AG04449 (cell line): ENCODE data around the gene DIP2B.
"Not testable (repeated sequence)": the region's sequence is repeated elsewhere in the genome, so short reads cannot be mapped to it uniquely, and the experiment has no call there.

Source experiments
- CTCF ChIA-PET: fragments of 350-600 bp; formaldehyde crosslinking; extraction: SDS; loops from one replicate; lab custom pipeline; 2021; ENCODE audit warnings: antibody characterized with exemption; lab: Yijun Ruan, JAX
- POLR2A ChIA-PET: fragments of 400-600, 350-600 bp; formaldehyde crosslinking; extraction: SDS; loops from one replicate; lab custom pipeline; 2020; ENCODE audit warnings: antibody characterized with exemption, inconsistent platforms; lab: Yijun Ruan, JAX
- DNase-seq: peaks from one replicate; pipeline ENCODE4 v3.0.0-alpha.2; 2010; ENCODE audit warnings: low read depth, low spot score
- H3K4me3 ChIP-seq: 2 replicates; pipeline ENCODE4 v1.5.1; 2011; ENCODE audit warnings: low read depth, mild to moderate bottlenecking, control low read depth, low read length
- CTCF ChIP-seq: IDR thresholded peaks from one replicate; pipeline ENCODE4 v1.5.1; 2011; ENCODE audit warnings: mild to moderate bottlenecking, moderate library complexity, low read length, control low read depth, inconsistent platforms; ENCODE audit not compliant: insufficient read depth; ENCODE audit errors: missing control alignments

Gene DIP2B

GRCh38 chr12:50533971-50534370 lies 29.2 kb downstream of the DIP2B start:
- ChIA-PET CTCF (no interaction called here), POLR2A (no interaction called here)
- no peak for DNase-seq
- H3K4me3 ChIP-seq: no peak overlapping the region
- no peak for TF ChIP-seq CTCF

DNA sequence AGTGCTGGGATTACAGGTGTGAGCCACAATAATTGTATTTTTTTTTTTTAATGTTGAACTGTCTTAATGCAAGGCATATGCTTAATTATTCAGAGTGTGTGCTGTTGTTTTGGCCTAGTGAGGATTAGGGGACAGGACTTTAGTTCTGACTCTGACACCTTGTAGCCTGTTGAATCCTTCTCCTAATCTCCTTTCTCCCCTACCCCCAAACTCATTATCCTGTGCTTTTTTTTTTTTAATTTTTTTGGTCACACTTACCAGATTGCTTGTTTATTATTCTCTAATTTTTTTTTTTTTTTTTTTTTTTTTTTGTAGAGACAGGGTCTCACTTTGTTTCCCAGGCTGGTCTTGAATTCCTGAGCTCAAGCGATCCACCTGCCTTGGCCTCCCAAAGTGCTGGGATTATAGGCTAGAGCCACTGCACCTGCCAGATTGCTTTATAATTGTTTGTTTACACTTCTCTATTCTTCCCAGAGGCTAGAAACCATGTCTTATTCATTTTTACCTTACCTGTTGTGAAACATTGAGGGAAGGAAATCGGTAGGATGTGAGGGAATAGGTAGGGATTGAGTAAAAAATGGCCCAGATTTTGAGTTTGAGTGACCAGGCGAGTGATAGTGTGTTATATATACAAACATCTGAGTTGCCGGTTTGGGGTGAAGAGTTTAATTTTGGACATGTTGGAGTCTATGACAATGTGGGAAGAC lies 32.2 kb downstream of the DIP2B start:
- CTCF ChIA-PET: no interaction called here
- POLR2A ChIA-PET: no interaction called here
- no peak for DNase-seq
- no peak for TF ChIP-seq CTCF
- H3K4me3 ChIP-seq: no peak overlapping the region

- H3K4me3 ChIP-seq: no peak overlapping the region
- TF ChIP-seq CTCF: no peak
- ChIA-PET CTCF (interaction anchor here (0.7 to 1.2 kb wide), 3 partner anchors 17 to 83 kb away, joined by 3 to 4 read pairs (median 3); no protein-coding TSS in a partner anchor), POLR2A (no interaction called here)
- no peak for DNase-seq
Observed at GRCh38 chr12:50537538-50537919, 32.7 kb downstream of the DIP2B start.

DNA sequence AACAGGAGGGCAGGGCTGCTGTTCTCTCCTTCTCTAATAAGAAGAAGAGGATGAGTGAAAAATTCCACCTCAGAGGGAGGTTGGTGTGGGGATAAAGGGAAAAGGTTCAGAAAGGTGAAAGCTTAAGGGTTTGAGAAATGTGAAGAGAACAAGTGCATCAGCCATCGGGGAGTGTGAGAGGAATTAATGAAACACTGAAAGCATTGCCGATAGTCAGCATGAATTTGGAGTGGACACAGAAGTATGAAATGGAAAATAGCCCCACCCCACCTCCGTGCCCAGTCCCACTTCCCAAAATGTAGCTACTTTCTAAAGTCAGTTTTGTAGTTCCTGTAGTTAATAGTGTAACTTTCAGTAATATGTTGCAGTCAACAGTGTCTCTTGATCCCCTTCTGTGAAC lies 33.4 kb downstream of the DIP2B start:
- POLR2A ChIA-PET: interaction anchor here (0.6 kb wide), 1 partner anchor 48 kb away, joined by 3 read pairs; no protein-coding TSS in a partner anchor
- no peak for DNase-seq
- CTCF ChIA-PET: interaction anchor here (0.7 to 1.2 kb wide), 3 partner anchors 18 to 83 kb away, joined by 3 to 4 read pairs (median 3); no protein-coding TSS in a partner anchor
- no peak for TF ChIP-seq CTCF
- H3K4me3 ChIP-seq: no peak overlapping the region

DNA sequence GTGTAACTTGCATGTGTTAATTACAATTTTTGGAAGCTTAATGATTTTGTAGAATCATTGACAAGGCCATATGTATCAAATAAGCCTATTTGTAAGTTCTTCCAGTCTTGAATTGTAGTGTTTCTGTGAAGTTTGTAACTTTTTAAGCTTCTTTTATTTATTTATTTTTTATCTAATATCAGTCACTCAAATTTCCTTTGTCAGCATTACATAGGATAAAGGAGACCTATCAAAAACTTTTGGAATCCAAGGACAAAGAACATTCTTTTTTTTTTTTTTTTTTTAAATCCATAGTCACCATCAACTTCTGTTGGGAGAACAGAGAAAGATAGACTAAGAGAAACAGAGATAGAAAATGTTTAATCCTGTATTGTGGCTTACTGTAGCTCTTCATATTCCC lies 36.4 kb downstream of the DIP2B start:
- POLR2A ChIA-PET: no interaction called here
- CTCF ChIA-PET: interaction anchor here (0.6 to 1.1 kb wide), 2 partner anchors 37 to 144 kb away, joined by 3 to 5 read pairs; partner anchors contain the start of genes DIP2B and FAM186A
- no peak overlapping the region for H3K4me3 ChIP-seq
- no peak for TF ChIP-seq CTCF
- no peak for DNase-seq

DNA sequence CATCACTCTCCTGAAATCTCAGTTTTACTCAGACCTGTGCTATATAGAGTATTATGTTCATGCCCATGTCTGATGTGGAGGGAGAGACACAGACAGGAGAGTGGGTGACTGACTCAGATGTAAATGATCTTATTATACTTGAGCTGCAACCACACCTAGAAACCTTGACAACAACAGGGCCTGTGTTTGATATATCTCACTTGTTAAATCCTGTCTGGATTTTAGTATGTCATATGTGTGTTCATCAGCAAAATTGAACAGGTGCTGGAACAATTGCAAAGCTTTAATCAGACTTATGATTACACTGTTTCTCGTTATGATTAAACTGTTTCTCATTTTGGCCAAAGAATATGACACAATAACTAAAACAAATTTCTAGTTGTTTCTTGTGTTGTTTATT lies 37.7 kb downstream of the DIP2B start:
- no peak overlapping the region for H3K4me3 ChIP-seq
- no peak for DNase-seq
- POLR2A ChIA-PET: no interaction called here
- TF ChIP-seq CTCF: no peak
- CTCF ChIA-PET: no interaction called here

GRCh38 chr12:50543188-50543587 lies 38.4 kb downstream of the DIP2B start:
- DNase-seq, POLR2A ChIA-PET, CTCF ChIA-PET: not testable (repeated sequence)

More at GRCh38 chr12:50543188-50543587, 38.4 kb downstream of the DIP2B start:
- H3K4me3 ChIP-seq: not testable (repeated sequence)
